Measurements from ENCODE around the gene AMPD2. TPM values are rescaled to one million over a fixed set of nuclear protein-coding genes. Genes with fewer than 3 reads are reported as not detected.
"Not testable (repeated sequence)": the region's sequence is repeated elsewhere in the genome, so short reads cannot be mapped to it uniquely, and the experiment has no call there.

Gene AMPD2
- total RNA-seq, 1 donor from 2014 or later = 91.6 TPM

GRCh38 chr1:109677459-109677858, 57.8 kb downstream of the AMPD2 start:
- no peak overlapping the region for H3K27ac Mint-ChIP-seq
- no peak for TF ChIP-seq CTCF (IDR thresholded peaks at IDR 0.05; ENCODE audit: unreplicated experiment)
- H3K4me3 Mint-ChIP-seq (ENCODE audit: low read depth) = no peak overlapping the region
- DNase-seq (ENCODE audit: low spot score, unreplicated experiment) = no peak
- no peaks in the 10 kb centered on the region for H3K27me3 Mint-ChIP-seq
- H3K36me3 Mint-ChIP-seq (ENCODE audit: insufficient read depth) = no peaks in the 10 kb centered on the region
- no peaks in the 10 kb centered on the region for H3K4me1 Mint-ChIP-seq (ENCODE audit: low read depth)
- H3K9me3 Mint-ChIP-seq (ENCODE audit: low read depth) = no peaks in the 10 kb centered on the region

- not testable (repeated sequence) for H3K27me3 Mint-ChIP-seq; H3K4me3 Mint-ChIP-seq (ENCODE audit: low read depth); H3K9me3 Mint-ChIP-seq (ENCODE audit: low read depth); H3K36me3 Mint-ChIP-seq (ENCODE audit: insufficient read depth); H3K27ac Mint-ChIP-seq; DNase-seq (ENCODE audit: low spot score, unreplicated experiment); H3K4me1 Mint-ChIP-seq (ENCODE audit: low read depth)
Observed at GRCh38 chr1:109678637-109679036, 59.0 kb downstream of the AMPD2 start.

Other genes with a start within 250 kb of the AMPD2 start
- 110 and 116 TPM in 2 replicates for gene SORT1, start 221.9 kb upstream of the AMPD2 start, total RNA-seq
- gene PSMA5, start 193.4 kb upstream of the AMPD2 start, total RNA-seq = 71.4 and 81.1 TPM in 2 replicates
- 0.95 and 1.1 TPM in 2 replicates for gene SYPL2, start 153.3 kb upstream of the AMPD2 start, total RNA-seq
- 17.6 and 19.6 TPM in 2 replicates for gene ATXN7L2, start 135.9 kb upstream of the AMPD2 start, total RNA-seq
- gene CYB561D1, start 125.7 kb upstream of the AMPD2 start, total RNA-seq = 11.1 TPM in 2 replicates
- gene AMIGO1, start 110.1 kb upstream of the AMPD2 start, total RNA-seq = 7.0 and 7.2 TPM in 2 replicates
- gene GPR61, start 80.0 kb upstream of the AMPD2 start, total RNA-seq = 0.53 TPM in 1 of 2 replicates, not detected in the other
- gene GNAI3, start 71.2 kb upstream of the AMPD2 start, total RNA-seq = 10.0 and 10.3 TPM in 2 replicates
- gene GNAT2, start 221 bp upstream of the AMPD2 start, total RNA-seq = 0.57 TPM in 1 of 2 replicates, not detected in the other
- gene GSTM4, start 36.3 kb downstream of the AMPD2 start, total RNA-seq = 21.0 and 21.2 TPM in 2 replicates
- gene GSTM2, start 48.2 kb downstream of the AMPD2 start, total RNA-seq = 76.9 and 79.5 TPM in 2 replicates
- 39.0 and 39.1 TPM in 2 replicates for gene GSTM1, start 68.0 kb downstream of the AMPD2 start, total RNA-seq
- 2.8 and 2.9 TPM in 2 replicates for gene GSTM5, start 92.4 kb downstream of the AMPD2 start, total RNA-seq
- 77.8 and 83.1 TPM in 2 replicates for gene GSTM3, start 121.2 kb downstream of the AMPD2 start, total RNA-seq
- gene EPS8L3, start 144.1 kb downstream of the AMPD2 start, total RNA-seq = 9.5 and 14.2 TPM in 2 replicates